ENCODE results near the gene PVALB.

PVALB gene

GRCh38 chr22:36753120-36753802 is 63.6 kb downstream of the PVALB start:
- DNase-seq (ENCODE audit: extremely low spot score): no peak
- no peak for TF ChIP-seq CTCF (IDR thresholded peaks at IDR 0.05; ENCODE audit: control extremely low read depth, extremely low read depth, low read depth, missing control alignments)
- POLR2A ChIA-PET: no interaction called here
- CTCF ChIA-PET: interaction anchor here (0.8 to 1.6 kb wide), 2 partner anchors 9 to 225 kb away, joined by 3 to 7 read pairs; no protein-coding TSS in a partner anchor

All from GM10248 (cell line).